GM23248 (cell line): ENCODE data around the gene SKAP2. TPM values are rescaled to one million over a fixed set of nuclear protein-coding genes. Genes with fewer than 3 reads are reported as not detected.

Experiments used
- DNase-seq: peaks from one replicate; pipeline ENCODE4 v3.0.0-alpha.2; 2015
- H2AFZ ChIP-seq: fragments of 200-600 bp; sonication (generic); 2 replicates; pipeline ENCODE4 v1.6.1; 2016; ENCODE audit warnings: antibody characterized with exemption
- H3F3A ChIP-seq: fragments of 200-600 bp; sonication (generic); 2 replicates; pipeline ENCODE4 v1.6.1; 2016; ENCODE audit warnings: mild to moderate bottlenecking, antibody characterized with exemption, mixed run types; ENCODE audit not compliant: insufficient read depth
- H3K27ac ChIP-seq: fragments of 200-600 bp; sonication (generic); 2 replicates; pipeline ENCODE4 v1.5.1; 2016; ENCODE audit warnings: mild to moderate bottlenecking
- H3K27me3 ChIP-seq: fragments of 200-600 bp; sonication (generic); replicated peaks from 2 replicates; pipeline ENCODE4 v1.6.1; 2016; ENCODE audit warnings: mild to moderate bottlenecking; ENCODE audit not compliant: insufficient read depth
- H3K36me3 ChIP-seq: fragments of 200-600 bp; sonication (generic); 2 replicates; pipeline ENCODE4 v1.6.1; 2016; ENCODE audit warnings: low read depth, mild to moderate bottlenecking
- H3K4me1 ChIP-seq: fragments of 200-600 bp; sonication (generic); 2 replicates; pipeline ENCODE4 v1.6.1; 2016; ENCODE audit warnings: mild to moderate bottlenecking; ENCODE audit not compliant: insufficient read depth
- H3K4me2 ChIP-seq: fragments of 200-600 bp; sonication (generic); one replicate; pipeline ENCODE4 v1.6.1; 2016; ENCODE audit warnings: mild to moderate bottlenecking; ENCODE audit not compliant: unreplicated experiment
- H3K4me3 ChIP-seq: fragments of 200-600 bp; sonication (generic); 2 replicates; pipeline ENCODE4 v1.5.1; 2016; ENCODE audit warnings: mild to moderate bottlenecking
- H3K79me2 ChIP-seq: fragments of 200-600 bp; sonication (generic); 2 replicates; pipeline ENCODE4 v1.6.1; 2016; ENCODE audit warnings: mild to moderate bottlenecking; ENCODE audit not compliant: insufficient read depth
- H3K9ac ChIP-seq: fragments of 200-600 bp; sonication (generic); 2 replicates; pipeline ENCODE4 v1.6.1; 2016; ENCODE audit warnings: mild to moderate bottlenecking
- H3K9me2 ChIP-seq: fragments of 200-600 bp; sonication (generic); 2 replicates; pipeline ENCODE4 v1.6.1; 2016; ENCODE audit warnings: mixed run types, mild to moderate bottlenecking, moderate library complexity; ENCODE audit not compliant: insufficient read depth
- H3K9me3 ChIP-seq: fragments of 200-600 bp; sonication (generic); one replicate; pipeline ENCODE4 v1.6.1; 2017; ENCODE audit warnings: low read depth
- H4K20me1 ChIP-seq: fragments of 200-600 bp; sonication (generic); 2 replicates; pipeline ENCODE4 v1.6.0; 2016; ENCODE audit not compliant: insufficient read depth
- EZH2 ChIP-seq: fragments of 200-600 bp; sonication (generic); IDR thresholded peaks from 2 replicates; pipeline ENCODE4 v1.6.1; 2018; ENCODE audit warnings: antibody characterized with exemption, mild to moderate bottlenecking; ENCODE audit not compliant: insufficient read depth, poor library complexity, severe bottlenecking
- EZH2phosphoT487 ChIP-seq: fragments of 200-600 bp; sonication (generic); IDR thresholded peaks from 2 replicates; pipeline ENCODE4 v1.6.1; 2018; ENCODE audit warnings: antibody characterized with exemption, moderate library complexity, mild to moderate bottlenecking, low read depth; ENCODE audit not compliant: insufficient read depth
- WGBS, 2 experiments: methylation state at CpG; one replicate each; pipeline ENCODE4 v1.1.6; 2015 to 2017; ENCODE audit warnings: low lambda C conversion rate in 2 of 2, low coverage in 1 of 2; ENCODE audit errors: missing lambda C conversion rate in 2 of 2; 5-methylcytosine and 5-hydroxymethylcytosine counted together
- in situ Hi-C: fragments of 300-500 bp; cut with MboI; formaldehyde crosslinking; loops from 2 replicates; pipeline ENCODE4 v1.15.0; 2020
- polyA plus RNA-seq: library from polyadenylated mRNA; unstranded; fragments of >200 nt; fragmentation: Nextera tagmentation; extraction: Ambion mirVana; gene quantifications from 2 replicates; pipeline ENCODE4 v1.2.1, GENCODE V29; 2016
- total RNA-seq: library from RNA; depleted of rRNA; stranded (reverse); fragments of >200 nt; shearing (Covaris generic); gene quantifications from 2 replicates; pipeline ENCODE4 v1.2.3, GENCODE V29; 2014

SKAP2 gene
- total and polyA plus RNA-seq, 2 experiments from 2014 or later = 18.7 to 28.9 TPM

DNA sequence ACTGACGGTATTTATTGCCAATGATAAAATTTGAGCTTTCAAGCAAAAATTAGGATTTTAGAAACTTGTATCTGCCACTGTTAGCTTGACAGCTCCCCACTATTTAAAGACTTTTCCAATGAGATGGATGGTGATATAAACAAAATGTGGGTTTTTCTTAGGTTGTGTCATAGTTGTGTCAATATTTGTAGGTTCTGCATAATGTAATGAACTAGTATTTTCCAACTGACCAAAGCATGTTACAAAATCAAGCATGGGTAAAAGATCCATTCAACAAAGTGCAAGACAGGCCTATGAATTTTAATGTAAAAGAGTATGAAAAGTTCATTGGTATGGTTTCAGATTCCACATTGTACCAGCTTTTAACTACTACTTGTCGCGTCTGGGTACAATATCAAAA, 165.6 kb downstream of the SKAP2 start:
- Histone ChIP-seq H3K9me3 (no peaks in the 10 kb centered on the region), H3K27ac (no peak overlapping the region), H3K36me3 (no peaks in the 10 kb centered on the region), H3K9me2 (no peaks in the 10 kb centered on the region), H3K79me2 (no peaks in the 10 kb centered on the region), H3F3A (no peaks in the 10 kb centered on the region), H3K4me1 (no peaks in the 10 kb centered on the region), H3K4me2 (no peak overlapping the region), H3K4me3 (no peak overlapping the region), H2AFZ (no peak overlapping the region), H3K9ac (no peak overlapping the region), H4K20me1 (no peaks in the 10 kb centered on the region), H3K27me3 (no peaks in the 10 kb centered on the region)
- 95 to 96% methylated on average over 3 of the region's 3 CpGs for WGBS, 2 experiments
- TF ChIP-seq EZH2 (no peak), EZH2phosphoT487 (no peak)
- no peak for DNase-seq
- in situ Hi-C loops = loop anchor here (10.0 kb wide), 1 partner anchor 146 kb away; no protein-coding TSS in a partner anchor

DNA sequence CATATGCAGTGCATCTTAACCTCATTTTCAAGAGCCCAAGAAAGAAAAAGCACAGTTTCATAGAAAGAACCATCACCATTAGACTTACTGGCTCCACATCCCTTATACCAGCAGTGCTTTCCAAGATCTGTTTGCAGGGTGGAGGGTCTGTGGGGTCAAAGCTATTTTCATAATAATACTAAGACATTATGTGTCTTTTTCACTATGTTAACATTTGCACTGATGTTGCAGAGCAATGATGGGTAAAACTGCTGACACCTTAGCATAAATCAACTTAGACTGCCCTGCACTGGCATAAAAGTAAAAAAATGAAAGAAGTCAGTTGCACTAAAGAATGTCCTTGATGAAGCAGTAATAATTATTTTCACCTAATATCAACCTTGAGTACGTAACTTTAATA, 166.2 kb downstream of the SKAP2 start:
- DNase-seq = no peak
- H3K4me1 ChIP-seq = no peaks in the 10 kb centered on the region
- no peak overlapping the region for H3K9ac ChIP-seq
- 93 to 100% methylated on average over 1 of the region's 1 CpG for WGBS, 2 experiments
- H3F3A ChIP-seq = no peaks in the 10 kb centered on the region
- no peaks in the 10 kb centered on the region for H3K79me2 ChIP-seq
- no peaks in the 10 kb centered on the region for H3K9me3 ChIP-seq
- H3K27me3 ChIP-seq = no peaks in the 10 kb centered on the region
- H3K4me3 ChIP-seq = no peak overlapping the region
- no peaks in the 10 kb centered on the region for H3K9me2 ChIP-seq
- no peaks in the 10 kb centered on the region for H3K36me3 ChIP-seq
- no peak overlapping the region for H3K4me2 ChIP-seq
- in situ Hi-C loops = loop anchor here (10.0 kb wide), 1 partner anchor 147 kb away; no protein-coding TSS in a partner anchor
- no peak for TF ChIP-seq EZH2
- TF ChIP-seq EZH2phosphoT487 = no peak
- H4K20me1 ChIP-seq = no peaks in the 10 kb centered on the region
- H2AFZ ChIP-seq = no peak overlapping the region
- H3K27ac ChIP-seq = no peak overlapping the region

DNA sequence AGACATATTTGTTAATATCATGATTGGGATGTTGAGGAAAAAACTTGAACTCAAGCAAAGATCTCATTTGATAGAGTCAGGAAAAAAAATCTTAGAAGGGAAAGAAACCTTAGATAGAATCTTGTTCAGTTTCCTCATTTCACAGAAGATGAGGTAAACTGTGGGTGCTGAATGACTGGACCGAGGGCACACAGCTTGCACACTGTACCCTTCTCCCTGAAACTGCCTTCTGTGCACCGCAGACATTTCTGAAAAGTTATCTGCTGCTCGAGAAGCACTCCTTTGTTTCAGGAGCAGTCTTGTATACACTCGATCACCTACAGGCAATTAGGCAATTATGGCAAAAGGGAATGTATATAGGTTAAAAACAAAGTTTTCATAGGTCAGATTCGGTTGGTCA, 167.4 kb downstream of the SKAP2 start:
- WGBS, 2 experiments = 92 to 95% methylated on average over 5 of the region's 5 CpGs
- no peak overlapping the region for H3K4me2 ChIP-seq
- H3K27me3 ChIP-seq = no peaks in the 10 kb centered on the region
- in situ Hi-C loops = loop anchor here (10.0 kb wide), 1 partner anchor 148 kb away; no protein-coding TSS in a partner anchor
- no peaks in the 10 kb centered on the region for H3K36me3 ChIP-seq
- H4K20me1 ChIP-seq = no peaks in the 10 kb centered on the region
- H3K27ac ChIP-seq = no peak overlapping the region
- no peaks in the 10 kb centered on the region for H3F3A ChIP-seq
- no peaks in the 10 kb centered on the region for H3K79me2 ChIP-seq
- no peak overlapping the region for H3K4me3 ChIP-seq
- no peak overlapping the region for H3K9ac ChIP-seq
- no peak for TF ChIP-seq EZH2
- TF ChIP-seq EZH2phosphoT487 = no peak
- H3K4me1 ChIP-seq = no peaks in the 10 kb centered on the region
- H2AFZ ChIP-seq = no peak overlapping the region
- DNase-seq = no peak
- no peaks in the 10 kb centered on the region for H3K9me2 ChIP-seq
- no peaks in the 10 kb centered on the region for H3K9me3 ChIP-seq

DNA sequence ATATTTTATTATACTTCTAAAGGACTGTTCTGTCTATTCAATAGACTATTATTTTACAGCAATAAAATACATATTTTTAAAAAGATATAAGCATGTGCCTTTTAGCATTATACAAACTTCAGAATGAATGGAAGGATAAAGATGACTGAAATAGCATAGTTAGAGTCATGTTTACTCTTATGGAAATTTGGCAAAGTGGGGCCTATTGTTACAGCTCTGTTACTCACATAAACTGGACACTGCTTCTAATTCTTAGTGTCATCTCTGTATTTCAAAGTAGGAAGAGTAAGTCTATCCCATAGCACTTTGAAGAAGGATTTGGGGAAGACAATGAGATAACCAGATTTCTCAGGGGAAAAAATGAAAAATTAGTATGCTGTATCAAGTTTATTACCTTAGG, 168.2 kb downstream of the SKAP2 start:
- no peak overlapping the region for H3K9ac ChIP-seq
- no peaks in the 10 kb centered on the region for H3K79me2 ChIP-seq
- no peaks in the 10 kb centered on the region for H4K20me1 ChIP-seq
- no peak for TF ChIP-seq EZH2phosphoT487
- TF ChIP-seq EZH2 = no peak
- H3F3A ChIP-seq = no peaks in the 10 kb centered on the region
- no peak overlapping the region for H2AFZ ChIP-seq
- H3K27ac ChIP-seq = no peak overlapping the region
- no peaks in the 10 kb centered on the region for H3K4me1 ChIP-seq
- in situ Hi-C loops = loop anchor here (10.0 kb wide), 1 partner anchor 149 kb away; no protein-coding TSS in a partner anchor
- H3K9me2 ChIP-seq = no peaks in the 10 kb centered on the region
- peak; percentile 40 for DNase-seq
- H3K4me3 ChIP-seq = no peak overlapping the region
- H3K27me3 ChIP-seq = no peaks in the 10 kb centered on the region
- H3K9me3 ChIP-seq = no peaks in the 10 kb centered on the region
- H3K4me2 ChIP-seq = no peak overlapping the region
- no peaks in the 10 kb centered on the region for H3K36me3 ChIP-seq

DNA sequence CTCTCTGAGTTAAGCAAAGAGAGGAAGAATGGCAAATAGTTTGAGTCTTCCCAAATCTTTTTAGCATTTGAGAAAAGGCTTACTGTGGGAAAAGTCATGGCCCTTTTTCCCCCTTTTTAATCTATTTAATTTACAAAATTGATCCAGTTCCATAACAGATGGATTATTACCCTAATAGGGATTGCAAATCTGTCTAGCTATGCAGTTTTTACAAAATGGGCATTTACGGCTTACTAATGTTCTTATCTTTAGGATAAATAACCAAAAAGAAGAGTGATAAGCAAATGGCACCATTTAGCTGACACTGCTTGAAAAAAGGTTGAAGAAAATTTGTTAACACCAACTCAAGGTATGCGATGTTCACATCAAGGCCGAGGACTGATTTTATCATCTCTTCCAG, 169.7 kb downstream of the SKAP2 start:
- Histone ChIP-seq H3K4me3 (no peak overlapping the region), H3K9ac (no peak overlapping the region), H3K79me2 (no peaks in the 10 kb centered on the region), H3K36me3 (no peaks in the 10 kb centered on the region), H3K9me3 (no peaks in the 10 kb centered on the region), H3K9me2 (no peaks in the 10 kb centered on the region), H3K27me3 (no peaks in the 10 kb centered on the region), H2AFZ (no peak overlapping the region), H3F3A (no peaks in the 10 kb centered on the region), H3K27ac (no peak overlapping the region), H3K4me2 (no peak overlapping the region), H3K4me1 (no peaks in the 10 kb centered on the region), H4K20me1 (no peaks in the 10 kb centered on the region)
- 98% methylated on average over 3 of the region's 3 CpGs for WGBS, 2 experiments
- in situ Hi-C loops = loop anchor here (10.0 kb wide), 1 partner anchor 150 kb away; no protein-coding TSS in a partner anchor
- no peak for DNase-seq
- TF ChIP-seq EZH2phosphoT487 (no peak), EZH2 (no peak)
